Measurements from ENCODE around the gene IL12B. TPM values are rescaled to one million over a fixed set of nuclear protein-coding genes. Genes with fewer than 3 reads are reported as not detected.
"Not testable (repeated sequence)": the region's sequence is repeated elsewhere in the genome, so short reads cannot be mapped to it uniquely, and the experiment has no call there.

IL12B gene
- total RNA-seq (2021) (not detected in 2 replicates), Bru-seq, nascent RNA (not detected), BruChase-seq, experiment 1, labeled RNA remaining after a 2-hour chase (not detected), BruChase-seq, experiment 2, labeled RNA remaining after a 6-hour chase (not detected)
- long read RNA-seq, result 0 reads

DNA sequence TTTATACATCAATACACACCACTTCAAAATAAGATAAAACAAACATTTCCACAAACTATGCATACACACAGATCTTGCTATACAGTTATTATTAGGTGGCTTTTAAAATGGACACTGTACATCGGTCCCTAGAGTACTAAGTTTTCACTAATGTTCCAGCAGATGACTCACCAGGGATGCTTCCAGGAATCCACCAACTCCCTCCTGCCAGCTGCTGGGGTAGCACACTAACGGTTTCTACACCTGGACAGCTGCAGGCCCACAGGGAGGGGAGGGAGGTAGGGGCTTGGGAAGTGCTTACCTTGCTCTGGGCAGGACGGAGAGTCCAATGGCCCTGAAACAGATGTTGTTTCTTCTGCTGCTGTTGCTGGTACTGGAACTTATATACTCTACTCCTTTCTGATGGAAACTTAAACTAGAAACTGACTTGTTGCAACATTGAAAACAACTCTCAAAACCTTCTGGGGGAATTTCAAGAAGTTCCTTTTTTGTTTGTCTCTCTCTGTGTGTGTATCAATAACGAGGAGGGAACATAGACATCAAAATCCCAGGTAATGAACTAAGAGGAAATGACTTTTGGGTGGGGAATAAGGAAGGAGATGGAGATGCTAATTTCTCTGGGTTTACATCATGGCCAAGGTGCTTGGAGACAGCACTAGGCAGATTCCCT, at the start of gene IL12B:
TSS of gene IL12B (minus strand) at position 357 of the 670 bp plus-strand sequence. CDS start 3,705 bp downstream, outside the sequence.
- no peak for TF ChIP-seq EZH2 (IDR thresholded peaks at IDR 0.05; ENCODE audit: borderline replicate concordance, low read depth, low read length, poor library complexity, severe bottlenecking)
- TF ChIP-seq, protein P1, sequence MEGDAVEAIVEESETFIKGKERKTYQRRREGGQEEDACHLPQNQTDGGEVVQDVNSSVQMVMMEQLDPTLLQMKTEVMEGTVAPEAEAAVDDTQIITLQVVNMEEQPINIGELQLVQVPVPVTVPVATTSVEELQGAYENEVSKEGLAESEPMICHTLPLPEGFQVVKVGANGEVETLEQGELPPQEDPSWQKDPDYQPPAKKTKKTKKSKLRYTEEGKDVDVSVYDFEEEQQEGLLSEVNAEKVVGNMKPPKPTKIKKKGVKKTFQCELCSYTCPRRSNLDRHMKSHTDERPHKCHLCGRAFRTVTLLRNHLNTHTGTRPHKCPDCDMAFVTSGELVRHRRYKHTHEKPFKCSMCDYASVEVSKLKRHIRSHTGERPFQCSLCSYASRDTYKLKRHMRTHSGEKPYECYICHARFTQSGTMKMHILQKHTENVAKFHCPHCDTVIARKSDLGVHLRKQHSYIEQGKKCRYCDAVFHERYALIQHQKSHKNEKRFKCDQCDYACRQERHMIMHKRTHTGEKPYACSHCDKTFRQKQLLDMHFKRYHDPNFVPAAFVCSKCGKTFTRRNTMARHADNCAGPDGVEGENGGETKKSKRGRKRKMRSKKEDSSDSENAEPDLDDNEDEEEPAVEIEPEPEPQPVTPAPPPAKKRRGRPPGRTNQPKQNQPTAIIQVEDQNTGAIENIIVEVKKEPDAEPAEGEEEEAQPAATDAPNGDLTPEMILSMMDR (conservative IDR thresholded peaks at IDR 0.05; ENCODE audit: low read depth, low read length), result no peak
- H3K4me3 ChIP-seq (ENCODE audit: low read depth, low read length, poor library complexity, severe bottlenecking), result peak within 1 kb of the TSS; percentile 48
- H3K27ac ChIP-seq (ENCODE audit: low read depth, low read length, poor library complexity, severe bottlenecking), result no peak within 1 kb of the TSS
- peaks cover 6% of the 10 kb centered on the region for H3K27me3 ChIP-seq (replicated peaks; ENCODE audit: insufficient read depth, low read depth, low read length, poor library complexity)
- intact Hi-C loops (cut with micrococcal nuclease; ENCODE audit: unreplicated experiment), result loop anchor here (10.0 kb wide), 1 partner anchor 635 kb away; no protein-coding TSS in a partner anchor
- ChIA-PET POLR2A (ENCODE audit: low non-redundant PET) (no interaction called here), CTCF (no interaction called here)
- no peaks in the 10 kb centered on the region for H3K4me1 ChIP-seq (ENCODE audit: insufficient read depth, low read length, poor library complexity, severe bottlenecking)
- no peaks in the 10 kb centered on the region for H3K9me3 ChIP-seq (ENCODE audit: low read depth, low read length, poor library complexity, severe bottlenecking)
- no TSS peak for BruUV-seq (replicated peaks)
- no peak for DNase-seq (ENCODE audit: low spot score)
- H3K36me3 ChIP-seq (ENCODE audit: insufficient read depth, low read length, poor library complexity, severe bottlenecking), result no peaks in the 10 kb centered on the region

DNA sequence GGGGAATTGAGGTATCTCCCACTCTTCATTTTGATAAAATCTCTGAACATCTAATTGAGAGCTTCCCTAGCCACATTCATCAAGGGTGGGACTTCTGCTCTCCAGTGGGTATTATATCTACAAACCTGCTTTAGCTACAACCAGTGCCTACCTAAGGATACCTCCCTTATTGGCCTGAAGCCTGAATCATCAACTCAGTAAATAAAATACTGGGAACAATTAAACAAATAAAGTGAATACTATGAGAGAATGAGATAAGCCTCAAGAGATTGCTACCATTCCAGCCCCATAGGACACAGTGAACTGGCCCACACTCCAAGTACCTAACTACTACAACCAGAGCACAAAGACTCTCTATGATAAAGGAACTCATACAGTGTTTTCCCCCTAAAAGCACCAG, 47.4 kb upstream of the IL12B start:
- ChIA-PET POLR2A (ENCODE audit: low non-redundant PET) (no interaction called here), CTCF (no interaction called here)
- no peak for DNase-seq (ENCODE audit: low spot score)
- Histone ChIP-seq H3K36me3 (ENCODE audit: insufficient read depth, low read length, poor library complexity, severe bottlenecking) (no peaks in the 10 kb centered on the region), H3K4me1 (ENCODE audit: insufficient read depth, low read length, poor library complexity, severe bottlenecking) (no peaks in the 10 kb centered on the region), H3K4me3 (ENCODE audit: low read depth, low read length, poor library complexity, severe bottlenecking) (no peak overlapping the region), H3K27me3 (replicated peaks; ENCODE audit: insufficient read depth, low read depth, low read length, poor library complexity) (peaks cover 6% of the 10 kb centered on the region), H3K9me3 (ENCODE audit: low read depth, low read length, poor library complexity, severe bottlenecking) (no peaks in the 10 kb centered on the region), H3K27ac (ENCODE audit: low read depth, low read length, poor library complexity, severe bottlenecking) (no peak overlapping the region)
- BruUV-seq (replicated peaks), result no TSS peak
- intact Hi-C loops (cut with micrococcal nuclease; ENCODE audit: unreplicated experiment), result no loop called here
- no peak for TF ChIP-seq EZH2 (IDR thresholded peaks at IDR 0.05; ENCODE audit: borderline replicate concordance, low read depth, low read length, poor library complexity, severe bottlenecking)
- TF ChIP-seq, protein P1 (conservative IDR thresholded peaks at IDR 0.05; ENCODE audit: low read depth, low read length), result no peak

DNA sequence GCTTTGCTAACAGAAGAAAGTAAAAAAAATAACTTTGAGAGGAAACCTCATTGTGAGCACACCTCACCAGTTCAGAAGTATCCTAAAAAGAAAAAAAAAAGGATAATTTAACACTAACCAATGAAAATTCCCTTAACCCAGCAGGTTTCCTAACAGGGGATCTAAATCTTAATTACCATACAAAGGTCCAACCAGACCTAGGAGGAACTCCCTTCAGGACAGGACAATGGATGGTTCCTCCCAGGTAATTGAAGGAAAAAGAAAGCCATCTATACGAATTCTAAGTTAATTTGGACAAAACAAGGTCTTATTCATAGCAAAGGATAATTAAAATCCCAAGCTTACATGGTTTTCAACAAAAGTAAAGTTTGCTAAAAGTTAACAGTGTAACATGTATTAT, 37.6 kb upstream of the IL12B start:
- BruUV-seq (replicated peaks); CTCF ChIA-PET; H3K4me1 ChIP-seq (ENCODE audit: insufficient read depth, low read length, poor library complexity, severe bottlenecking); H3K9me3 ChIP-seq (ENCODE audit: low read depth, low read length, poor library complexity, severe bottlenecking); DNase-seq (ENCODE audit: low spot score); intact Hi-C loops (cut with micrococcal nuclease; ENCODE audit: unreplicated experiment); H3K4me3 ChIP-seq (ENCODE audit: low read depth, low read length, poor library complexity, severe bottlenecking); H3K36me3 ChIP-seq (ENCODE audit: insufficient read depth, low read length, poor library complexity, severe bottlenecking); H3K27ac ChIP-seq (ENCODE audit: low read depth, low read length, poor library complexity, severe bottlenecking); POLR2A ChIA-PET (ENCODE audit: low non-redundant PET); H3K27me3 ChIP-seq (replicated peaks; ENCODE audit: insufficient read depth, low read depth, low read length, poor library complexity): not testable (repeated sequence)

DNA sequence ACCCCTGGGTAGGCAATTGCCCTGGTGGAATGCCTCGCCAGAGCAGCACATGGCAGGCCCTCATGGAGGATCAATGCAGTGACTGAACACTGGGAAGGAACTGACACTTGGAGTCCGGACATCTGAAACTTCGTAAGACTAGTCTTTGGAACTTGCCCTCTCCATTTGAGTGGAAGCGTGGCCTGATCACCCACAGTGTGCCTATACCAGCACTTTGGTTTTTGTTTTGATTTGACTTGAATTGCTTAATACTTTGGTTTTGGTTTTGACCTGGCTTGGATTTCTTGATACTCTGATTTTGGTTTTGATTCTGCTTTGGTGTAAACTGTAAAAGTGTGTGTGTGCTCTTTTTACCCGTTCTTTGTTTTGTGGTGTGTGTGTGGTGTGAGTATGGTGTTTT, 36.5 kb upstream of the IL12B start:
- POLR2A ChIA-PET (ENCODE audit: low non-redundant PET); H3K27me3 ChIP-seq (replicated peaks; ENCODE audit: insufficient read depth, low read depth, low read length, poor library complexity); H3K27ac ChIP-seq (ENCODE audit: low read depth, low read length, poor library complexity, severe bottlenecking); H3K36me3 ChIP-seq (ENCODE audit: insufficient read depth, low read length, poor library complexity, severe bottlenecking); DNase-seq (ENCODE audit: low spot score); intact Hi-C loops (cut with micrococcal nuclease; ENCODE audit: unreplicated experiment); H3K4me3 ChIP-seq (ENCODE audit: low read depth, low read length, poor library complexity, severe bottlenecking); H3K4me1 ChIP-seq (ENCODE audit: insufficient read depth, low read length, poor library complexity, severe bottlenecking); H3K9me3 ChIP-seq (ENCODE audit: low read depth, low read length, poor library complexity, severe bottlenecking); BruUV-seq (replicated peaks); CTCF ChIA-PET: not testable (repeated sequence)

Measured in A673 (cell line).